Cardiac muscle cell (in vitro differentiated cells and primary cell): ENCODE data around the gene EEPD1. TPM values are rescaled to one million over a fixed set of nuclear protein-coding genes. Genes with fewer than 3 reads are reported as not detected.
"Not testable (repeated sequence)": the region's sequence is repeated elsewhere in the genome, so short reads cannot be mapped to it uniquely, and the experiment has no call there.

Experiments used
- DNase-seq, 2 donors: peaks; one replicate each; pipeline versions ENCODE4 v3.0.0 to v3.0.0-alpha.2; 2010 to 2017; ENCODE audit warnings: low read depth in 1 of 2, low spot score in 1 of 2
- H3K27ac ChIP-seq: fragments of 200-600 bp; sonication (generic); 2 replicates; pipeline ENCODE4 v1.5.1; 2016
- H3K27me3 ChIP-seq: fragments of 200-600 bp; sonication (generic); 2 replicates; pipeline ENCODE4 v1.6.0; 2016; ENCODE audit warnings: control low read depth
- H3K36me3 ChIP-seq: fragments of 200-600 bp; sonication (generic); 2 replicates; pipeline ENCODE4 v1.5.1; 2016; ENCODE audit warnings: control low read depth
- H3K4me1 ChIP-seq: fragments of 200-600 bp; sonication (generic); 2 replicates; pipeline ENCODE4 v1.8.1; 2017; ENCODE audit warnings: low read depth, mild to moderate bottlenecking, mixed run types
- H3K4me3 ChIP-seq: fragments of 200-600 bp; sonication (generic); 2 replicates; pipeline ENCODE4 v1.5.1; 2016; ENCODE audit warnings: mild to moderate bottlenecking
- H3K9me3 ChIP-seq: fragments of 200-600 bp; sonication (generic); 2 replicates; pipeline ENCODE4 v1.5.1; 2017; ENCODE audit warnings: low read depth, mild to moderate bottlenecking, control low read depth
- polyA plus RNA-seq: library from polyadenylated mRNA; unstranded; fragments of >200 nt; fragmentation: Nextera tagmentation; extraction: Ambion mirVana; gene quantifications from 2 replicates; pipeline ENCODE4 v1.2.1, GENCODE V29; 2016
- total RNA-seq: library from RNA; depleted of rRNA; stranded (reverse); fragments of >200 nt; gene quantifications from 2 replicates; pipeline ENCODE4 v1.2.3, GENCODE V29; 2016
- TF ChIP-seq, protein P1 (sequence below): IDR thresholded peaks from 2 replicates; pipeline ENCODE4 v1.5.1; 2012; ENCODE audit warnings: low read depth, mild to moderate bottlenecking, low read length

Gene EEPD1
- total and polyA plus RNA-seq, 2 experiments from 2014 or later = 4.8 to 11.9 TPM

- Histone ChIP-seq H3K4me1 (no peaks in the 10 kb centered on the region), H3K36me3 (no peaks in the 10 kb centered on the region), H3K9me3 (no peaks in the 10 kb centered on the region), H3K4me3 (no peak overlapping the region), H3K27me3 (no peaks in the 10 kb centered on the region), H3K27ac (no peak overlapping the region)
- TF ChIP-seq, protein P1, sequence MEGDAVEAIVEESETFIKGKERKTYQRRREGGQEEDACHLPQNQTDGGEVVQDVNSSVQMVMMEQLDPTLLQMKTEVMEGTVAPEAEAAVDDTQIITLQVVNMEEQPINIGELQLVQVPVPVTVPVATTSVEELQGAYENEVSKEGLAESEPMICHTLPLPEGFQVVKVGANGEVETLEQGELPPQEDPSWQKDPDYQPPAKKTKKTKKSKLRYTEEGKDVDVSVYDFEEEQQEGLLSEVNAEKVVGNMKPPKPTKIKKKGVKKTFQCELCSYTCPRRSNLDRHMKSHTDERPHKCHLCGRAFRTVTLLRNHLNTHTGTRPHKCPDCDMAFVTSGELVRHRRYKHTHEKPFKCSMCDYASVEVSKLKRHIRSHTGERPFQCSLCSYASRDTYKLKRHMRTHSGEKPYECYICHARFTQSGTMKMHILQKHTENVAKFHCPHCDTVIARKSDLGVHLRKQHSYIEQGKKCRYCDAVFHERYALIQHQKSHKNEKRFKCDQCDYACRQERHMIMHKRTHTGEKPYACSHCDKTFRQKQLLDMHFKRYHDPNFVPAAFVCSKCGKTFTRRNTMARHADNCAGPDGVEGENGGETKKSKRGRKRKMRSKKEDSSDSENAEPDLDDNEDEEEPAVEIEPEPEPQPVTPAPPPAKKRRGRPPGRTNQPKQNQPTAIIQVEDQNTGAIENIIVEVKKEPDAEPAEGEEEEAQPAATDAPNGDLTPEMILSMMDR = no peak
- no peak for DNase-seq
Observed at GRCh38 chr7:36117203-36117840, 35.7 kb upstream of the EEPD1 start.

GRCh38 chr7:36118344-36118743, 34.7 kb upstream of the EEPD1 start:
- H3K36me3 ChIP-seq = no peaks in the 10 kb centered on the region
- H3K27me3 ChIP-seq = no peaks in the 10 kb centered on the region
- DNase-seq = no peak
- H3K4me1 ChIP-seq = no peaks in the 10 kb centered on the region
- H3K9me3 ChIP-seq = no peaks in the 10 kb centered on the region
- TF ChIP-seq, protein P1 = no peak
- H3K4me3 ChIP-seq = no peak overlapping the region
- H3K27ac ChIP-seq = no peak overlapping the region

- Histone ChIP-seq H3K4me3 (no peak overlapping the region), H3K27me3 (no peaks in the 10 kb centered on the region), H3K27ac (no peak overlapping the region), H3K36me3 (no peaks in the 10 kb centered on the region), H3K4me1 (no peaks in the 10 kb centered on the region), H3K9me3 (no peaks in the 10 kb centered on the region)
- TF ChIP-seq, protein P1 = no peak
- DNase-seq = peak in 1 of 2 donors; percentile 98
Observed at GRCh38 chr7:36119005-36119706, 33.9 kb upstream of the EEPD1 start.

DNA sequence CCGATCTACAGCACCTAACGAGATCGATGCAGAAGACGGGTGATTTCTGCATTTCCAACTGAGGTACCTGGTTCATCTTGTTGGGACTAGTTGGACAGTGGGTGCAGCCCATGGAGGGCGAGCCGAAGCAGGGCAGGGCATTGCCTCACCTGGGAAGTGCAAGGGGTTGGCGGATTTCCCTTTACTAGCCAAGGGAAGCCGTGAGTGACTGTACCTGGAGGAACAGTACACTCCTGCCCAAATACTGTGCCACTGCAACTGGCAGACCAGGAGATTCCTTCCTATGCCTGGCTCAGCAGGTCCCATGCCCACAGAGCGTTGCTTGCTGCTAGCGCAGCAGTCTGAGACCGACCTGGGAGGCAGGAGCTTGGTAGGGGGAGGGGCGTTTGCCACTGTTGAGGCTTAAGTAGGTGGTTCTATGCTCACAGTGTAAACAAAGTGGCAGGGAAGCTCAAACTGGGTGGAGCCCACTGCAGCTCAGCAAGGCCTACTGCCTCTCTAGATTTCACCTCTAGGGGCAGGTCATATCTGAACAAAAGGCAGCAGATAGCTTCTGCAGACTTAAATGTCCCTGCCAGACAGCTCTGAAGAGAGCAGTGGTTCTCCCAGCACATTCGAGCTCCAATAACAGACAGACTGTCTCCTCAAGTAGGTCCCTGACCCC, 32.9 kb upstream of the EEPD1 start:
- H3K4me1 ChIP-seq, H3K4me3 ChIP-seq, H3K36me3 ChIP-seq, H3K27ac ChIP-seq, H3K27me3 ChIP-seq, DNase-seq, H3K9me3 ChIP-seq: not testable (repeated sequence)

GRCh38 chr7:36125630-36126029, 27.4 kb upstream of the EEPD1 start:
- not testable (repeated sequence) for H3K9me3 ChIP-seq, H3K36me3 ChIP-seq, H3K27ac ChIP-seq, H3K4me3 ChIP-seq, H3K4me1 ChIP-seq, DNase-seq, H3K27me3 ChIP-seq

DNA sequence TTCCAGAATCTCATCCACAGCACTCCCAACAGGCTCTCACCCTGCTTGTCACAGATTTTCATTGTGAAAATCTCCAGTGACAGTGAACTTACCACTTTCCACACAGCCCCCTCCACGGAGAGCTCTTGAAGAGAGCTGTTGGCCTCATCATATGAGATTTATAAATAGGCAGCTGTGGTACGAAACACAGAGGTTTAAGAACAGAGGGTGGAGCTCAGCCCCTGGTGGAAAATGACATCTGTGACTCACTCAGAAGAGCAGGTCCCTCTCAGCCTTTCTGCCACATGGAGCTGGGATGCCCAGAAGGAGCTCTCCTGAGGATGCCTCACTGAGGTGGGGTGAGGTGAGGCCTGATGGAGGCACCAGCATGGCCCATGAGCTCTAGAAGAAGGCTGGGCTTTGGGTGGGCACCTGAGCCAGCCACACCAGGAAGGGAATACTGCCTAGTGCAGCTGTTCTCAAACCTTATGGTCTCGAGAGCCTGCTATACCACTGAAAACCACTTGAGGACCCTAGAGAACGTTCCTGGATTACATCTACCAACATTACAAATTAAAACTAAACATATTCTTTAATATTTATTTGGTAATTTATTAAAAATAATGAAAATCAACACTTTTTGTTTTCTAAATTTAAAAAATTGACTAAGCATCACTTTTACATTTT, 25.8 kb upstream of the EEPD1 start:
- TF ChIP-seq, protein P1 = no peak

More for the DNA sequence above, 25.8 kb upstream of the EEPD1 start:
- H3K9me3 ChIP-seq = no peaks in the 10 kb centered on the region
- H3K27me3 ChIP-seq = no peaks in the 10 kb centered on the region
- no peak overlapping the region for H3K27ac ChIP-seq
- H3K4me3 ChIP-seq = no peak overlapping the region
- H3K4me1 ChIP-seq = peaks cover 5% of the 10 kb centered on the region
- no peak for DNase-seq
- H3K36me3 ChIP-seq = no peaks in the 10 kb centered on the region
